ENCODE data around the gene OR56A1. TPM values are rescaled to one million over a fixed set of nuclear protein-coding genes. Genes with fewer than 3 reads are reported as not detected.
"Not testable (repeated sequence)": the region's sequence is repeated elsewhere in the genome, so short reads cannot be mapped to it uniquely, and the experiment has no call there.

The OR56A1 gene
- 0.07 and 0.08 TPM in 2 replicates for total RNA-seq
- not detected in 2 replicates for polyA plus RNA-seq

GRCh38 chr11:6030708-6031405, at the start of gene OR56A1:
Gene OR56A1, minus strand, starts transcription at chr11:6030758. Its CDS starts 3,066 bp downstream, at chr11:6027692.
- H3K27ac ChIP-seq = no peak within 1 kb of the TSS
- H3K27me3 ChIP-seq = peaks cover 13% of the 10 kb centered on the region
- H4K20me1 ChIP-seq (ENCODE audit: insufficient read depth, poor library complexity, severe bottlenecking) = no peaks in the 10 kb centered on the region
- no peaks in the 10 kb centered on the region for H3K4me1 ChIP-seq (ENCODE audit: insufficient read depth)
- H3K9me2 ChIP-seq (replicated peaks; ENCODE audit: insufficient read depth) = no peaks in the 10 kb centered on the region
- no peak within 1 kb of the TSS for H3K4me2 ChIP-seq
- TF ChIP-seq EZH2phosphoT487 (IDR thresholded peaks at IDR 0.05; ENCODE audit: low read depth, severe bottlenecking, unreplicated experiment) = no peak
- TF ChIP-seq CTCF (IDR thresholded peaks at IDR 0.05; ENCODE audit: poor library complexity) = no peak
- no peak for TF ChIP-seq EZH2 (IDR thresholded peaks at IDR 0.05; ENCODE audit: borderline replicate concordance)
- WGBS (ENCODE audit: low lambda C conversion rate, missing lambda C conversion rate) = 92% methylated on average over 1 of the region's 1 CpG
- no peaks in the 10 kb centered on the region for H3K79me2 ChIP-seq
- H3K9me3 ChIP-seq (ENCODE audit: low read depth) = no peaks in the 10 kb centered on the region
- no peak within 1 kb of the TSS for H2AFZ ChIP-seq
- no peaks in the 10 kb centered on the region for H3K36me3 ChIP-seq (replicated peaks; ENCODE audit: insufficient read depth, low read depth)
- DNase-seq (ENCODE audit: low spot score) = no peak
- no peak within 1 kb of the TSS for H3K4me3 ChIP-seq

GRCh38 chr11:6079463-6079862, 48.9 kb upstream of the OR56A1 start:
- no peaks in the 10 kb centered on the region for H3K27me3 ChIP-seq
- no peaks in the 10 kb centered on the region for H3K79me2 ChIP-seq
- H2AFZ ChIP-seq = no peak overlapping the region
- H3K4me1 ChIP-seq (ENCODE audit: insufficient read depth) = no peaks in the 10 kb centered on the region
- no peak for DNase-seq (ENCODE audit: low spot score)
- WGBS (ENCODE audit: low lambda C conversion rate, missing lambda C conversion rate) = 73% methylated on average over 4 of the region's 4 CpGs
- no peak overlapping the region for H3K4me3 ChIP-seq
- H3K4me2 ChIP-seq = no peak overlapping the region
- no peaks in the 10 kb centered on the region for H3K36me3 ChIP-seq (replicated peaks; ENCODE audit: insufficient read depth, low read depth)
- no peak overlapping the region for H3K27ac ChIP-seq
- H3K9me2 ChIP-seq (replicated peaks; ENCODE audit: insufficient read depth) = no peaks in the 10 kb centered on the region
- no peaks in the 10 kb centered on the region for H4K20me1 ChIP-seq (ENCODE audit: insufficient read depth, poor library complexity, severe bottlenecking)
- no peak for TF ChIP-seq CTCF (IDR thresholded peaks at IDR 0.05; ENCODE audit: poor library complexity)
- TF ChIP-seq EZH2 (IDR thresholded peaks at IDR 0.05; ENCODE audit: borderline replicate concordance) = no peak
- no peak for TF ChIP-seq EZH2phosphoT487 (IDR thresholded peaks at IDR 0.05; ENCODE audit: low read depth, severe bottlenecking, unreplicated experiment)
- H3K9me3 ChIP-seq (ENCODE audit: low read depth) = no peaks in the 10 kb centered on the region

- TF ChIP-seq EZH2 (IDR thresholded peaks at IDR 0.05; ENCODE audit: borderline replicate concordance) = no peak
- no peak for TF ChIP-seq CTCF (IDR thresholded peaks at IDR 0.05; ENCODE audit: poor library complexity)
- TF ChIP-seq EZH2phosphoT487 (IDR thresholded peaks at IDR 0.05; ENCODE audit: low read depth, severe bottlenecking, unreplicated experiment) = no peak
- no peak for DNase-seq (ENCODE audit: low spot score)
- Histone ChIP-seq H4K20me1 (ENCODE audit: insufficient read depth, poor library complexity, severe bottlenecking) (no peaks in the 10 kb centered on the region), H3K4me3 (no peak overlapping the region), H3K79me2 (no peaks in the 10 kb centered on the region), H3K27ac (no peak overlapping the region), H2AFZ (no peak overlapping the region), H3K27me3 (no peaks in the 10 kb centered on the region), H3K4me2 (no peak overlapping the region), H3K36me3 (replicated peaks; ENCODE audit: insufficient read depth, low read depth) (no peaks in the 10 kb centered on the region), H3K9me2 (replicated peaks; ENCODE audit: insufficient read depth) (no peaks in the 10 kb centered on the region), H3K4me1 (ENCODE audit: insufficient read depth) (no peaks in the 10 kb centered on the region), H3K9me3 (ENCODE audit: low read depth) (no peaks in the 10 kb centered on the region)
- 83% methylated on average over 6 of the region's 6 CpGs for WGBS (ENCODE audit: low lambda C conversion rate, missing lambda C conversion rate)
Measured at GRCh38 chr11:6077723-6078122, 47.2 kb upstream of the OR56A1 start.

GRCh38 chr11:6076443-6076842, 45.9 kb upstream of the OR56A1 start:
- H4K20me1 ChIP-seq (ENCODE audit: insufficient read depth, poor library complexity, severe bottlenecking); H3K9me3 ChIP-seq (ENCODE audit: low read depth); H2AFZ ChIP-seq; H3K36me3 ChIP-seq (replicated peaks; ENCODE audit: insufficient read depth, low read depth); H3K79me2 ChIP-seq; H3K4me2 ChIP-seq; DNase-seq (ENCODE audit: low spot score); H3K4me3 ChIP-seq; H3K27me3 ChIP-seq; H3K9me2 ChIP-seq (replicated peaks; ENCODE audit: insufficient read depth); H3K4me1 ChIP-seq (ENCODE audit: insufficient read depth); H3K27ac ChIP-seq: not testable (repeated sequence)
- WGBS (ENCODE audit: low lambda C conversion rate, missing lambda C conversion rate) = 75% methylated on average over 2 of the region's 2 CpGs

Measured in hepatocyte (in vitro differentiated cells).